ENCODE measurements around the gene LAMA2. TPM values are rescaled to one million over a fixed set of nuclear protein-coding genes. Genes with fewer than 3 reads are reported as not detected.

The LAMA2 gene
- total RNA-seq, 4 donors from 2014 or later: 1.7 to 112 (median 19.6) TPM

DNA sequence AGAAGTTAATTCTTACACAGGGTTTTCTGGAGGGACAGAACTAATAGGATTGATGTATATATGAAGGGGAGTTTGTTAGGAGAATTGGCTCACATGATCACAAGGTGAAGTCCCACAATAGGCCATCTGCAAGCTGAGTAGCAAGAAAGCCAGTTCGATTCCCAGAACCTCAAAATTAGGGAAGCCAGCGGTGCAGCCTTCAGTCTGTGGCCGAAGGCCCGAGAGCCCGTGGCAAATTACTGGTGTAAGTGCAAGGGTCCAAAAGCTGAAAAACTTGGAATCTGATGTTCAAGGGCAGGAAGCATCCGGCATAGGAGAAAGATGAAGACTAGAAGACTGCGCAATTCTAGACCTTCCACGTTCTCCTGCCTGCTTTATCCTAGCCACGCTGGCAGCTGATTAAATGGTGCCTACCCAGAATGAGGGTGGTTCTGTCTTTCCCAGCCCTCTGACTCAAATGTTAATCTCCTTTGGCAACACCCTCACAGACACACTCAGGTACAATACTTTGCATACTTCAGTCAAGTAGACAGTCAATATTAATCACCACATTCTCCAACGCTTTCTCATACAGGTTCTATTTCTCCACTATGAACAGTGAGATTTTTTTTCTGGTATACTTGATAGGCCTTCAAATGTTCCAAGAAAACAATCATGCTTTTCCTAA, 357.0 kb downstream of the LAMA2 start:
- Histone ChIP-seq H3K27me3 (no peaks in the 10 kb centered on the region), H3K9me3 (no peaks in the 10 kb centered on the region), H3K27ac (no peak overlapping the region), H3K4me1 (no peaks in the 10 kb centered on the region), H3K4me3 (no peak overlapping the region), H3K36me3 (no peaks in the 10 kb centered on the region)
- 74 to 87% methylated on average over 10 of the region's 10 CpGs for WGBS, 2 donors
- no peak for DNase-seq
- TF ChIP-seq POLR2A (IDR thresholded peaks at IDR 0.05): no peak
- TF ChIP-seq, protein P1, sequence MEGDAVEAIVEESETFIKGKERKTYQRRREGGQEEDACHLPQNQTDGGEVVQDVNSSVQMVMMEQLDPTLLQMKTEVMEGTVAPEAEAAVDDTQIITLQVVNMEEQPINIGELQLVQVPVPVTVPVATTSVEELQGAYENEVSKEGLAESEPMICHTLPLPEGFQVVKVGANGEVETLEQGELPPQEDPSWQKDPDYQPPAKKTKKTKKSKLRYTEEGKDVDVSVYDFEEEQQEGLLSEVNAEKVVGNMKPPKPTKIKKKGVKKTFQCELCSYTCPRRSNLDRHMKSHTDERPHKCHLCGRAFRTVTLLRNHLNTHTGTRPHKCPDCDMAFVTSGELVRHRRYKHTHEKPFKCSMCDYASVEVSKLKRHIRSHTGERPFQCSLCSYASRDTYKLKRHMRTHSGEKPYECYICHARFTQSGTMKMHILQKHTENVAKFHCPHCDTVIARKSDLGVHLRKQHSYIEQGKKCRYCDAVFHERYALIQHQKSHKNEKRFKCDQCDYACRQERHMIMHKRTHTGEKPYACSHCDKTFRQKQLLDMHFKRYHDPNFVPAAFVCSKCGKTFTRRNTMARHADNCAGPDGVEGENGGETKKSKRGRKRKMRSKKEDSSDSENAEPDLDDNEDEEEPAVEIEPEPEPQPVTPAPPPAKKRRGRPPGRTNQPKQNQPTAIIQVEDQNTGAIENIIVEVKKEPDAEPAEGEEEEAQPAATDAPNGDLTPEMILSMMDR (IDR thresholded peaks at IDR 0.05): no peak
- intact Hi-C loops (cut with DNase I): no loop called here

DNA sequence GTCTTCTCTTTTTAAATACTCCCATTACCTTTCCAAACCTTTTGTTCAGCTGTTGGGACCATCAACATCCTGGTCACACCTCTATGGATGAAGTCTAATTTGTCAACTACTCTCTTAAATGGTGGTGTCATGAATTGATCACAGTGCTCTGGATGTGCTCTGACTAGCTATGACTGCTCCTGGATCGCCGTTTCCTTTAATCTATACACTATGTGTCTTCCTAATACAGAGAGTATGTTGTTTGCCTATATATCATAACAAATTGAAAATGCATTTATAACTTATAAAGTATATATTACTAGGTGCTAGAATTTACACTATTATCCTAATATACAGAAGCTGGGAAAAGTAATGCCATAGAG, 357.5 kb downstream of the LAMA2 start:
- H3K9me3 ChIP-seq: no peaks in the 10 kb centered on the region
- DNase-seq: no peak
- H3K36me3 ChIP-seq: no peaks in the 10 kb centered on the region
- no peak overlapping the region for H3K4me3 ChIP-seq
- no peaks in the 10 kb centered on the region for H3K27me3 ChIP-seq
- intact Hi-C loops (cut with DNase I): no loop called here
- TF ChIP-seq, protein P1 (IDR thresholded peaks at IDR 0.05): no peak
- no peak for TF ChIP-seq POLR2A (IDR thresholded peaks at IDR 0.05)
- H3K4me1 ChIP-seq: no peaks in the 10 kb centered on the region
- no peak overlapping the region for H3K27ac ChIP-seq
- 53 to 81% methylated on average over 2 of the region's 2 CpGs for WGBS, 2 donors

DNA sequence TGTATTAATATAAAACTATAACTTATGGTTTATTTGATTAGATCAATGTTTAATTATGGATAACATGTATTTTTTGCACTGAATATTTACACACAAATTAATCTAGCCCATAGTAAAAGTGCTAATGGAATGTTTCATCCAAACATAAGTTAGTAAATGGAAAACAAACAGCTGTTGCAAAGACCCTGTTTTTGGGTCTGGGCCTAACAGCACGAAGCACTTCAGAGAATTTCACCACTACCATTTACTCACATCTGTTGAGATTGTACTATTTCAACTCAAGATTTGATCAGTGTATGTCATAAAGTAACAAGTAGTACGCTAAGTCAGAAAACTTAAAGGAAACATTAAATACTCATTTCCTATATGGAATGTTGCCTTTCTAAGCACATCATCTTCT, 359.6 kb downstream of the LAMA2 start:
- Histone ChIP-seq H3K27ac (no peak overlapping the region), H3K4me3 (no peak overlapping the region), H3K27me3 (no peaks in the 10 kb centered on the region), H3K36me3 (no peaks in the 10 kb centered on the region), H3K9me3 (no peaks in the 10 kb centered on the region), H3K4me1 (no peaks in the 10 kb centered on the region)
- intact Hi-C loops (cut with DNase I): no loop called here
- WGBS, 2 donors: 71 to 78% methylated on average over 2 of the region's 2 CpGs
- no peak for DNase-seq
- no peak for TF ChIP-seq POLR2A (IDR thresholded peaks at IDR 0.05)
- TF ChIP-seq, protein P1 (IDR thresholded peaks at IDR 0.05): no peak

DNA sequence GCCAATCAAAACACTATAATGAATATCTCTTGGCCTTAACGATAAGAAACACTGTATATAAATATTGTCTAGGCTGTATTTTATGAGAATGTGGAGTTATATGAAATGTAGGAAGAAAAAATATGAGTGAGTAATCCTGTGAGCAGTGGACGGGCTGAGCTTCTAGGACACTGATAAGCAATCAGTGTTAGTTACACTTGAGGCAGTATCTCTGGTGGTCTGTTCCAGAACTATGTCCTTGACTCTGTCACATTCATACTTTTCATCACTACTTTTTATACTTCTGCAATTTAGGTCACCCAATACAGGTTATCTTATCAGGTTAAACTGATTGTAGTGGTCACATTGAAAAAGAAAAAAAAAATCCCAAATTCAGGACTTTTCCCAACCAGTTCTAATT, 360.4 kb downstream of the LAMA2 start:
- no peak overlapping the region for H3K27ac ChIP-seq
- H3K4me3 ChIP-seq: no peak overlapping the region
- H3K4me1 ChIP-seq: no peaks in the 10 kb centered on the region
- WGBS, 2 donors: 75 to 85% methylated on average over 2 of the region's 2 CpGs
- no peaks in the 10 kb centered on the region for H3K27me3 ChIP-seq
- no peak for TF ChIP-seq POLR2A (IDR thresholded peaks at IDR 0.05)
- TF ChIP-seq, protein P1 (IDR thresholded peaks at IDR 0.05): no peak
- H3K9me3 ChIP-seq: no peaks in the 10 kb centered on the region
- H3K36me3 ChIP-seq: no peaks in the 10 kb centered on the region
- intact Hi-C loops (cut with DNase I): no loop called here
- no peak for DNase-seq

DNA sequence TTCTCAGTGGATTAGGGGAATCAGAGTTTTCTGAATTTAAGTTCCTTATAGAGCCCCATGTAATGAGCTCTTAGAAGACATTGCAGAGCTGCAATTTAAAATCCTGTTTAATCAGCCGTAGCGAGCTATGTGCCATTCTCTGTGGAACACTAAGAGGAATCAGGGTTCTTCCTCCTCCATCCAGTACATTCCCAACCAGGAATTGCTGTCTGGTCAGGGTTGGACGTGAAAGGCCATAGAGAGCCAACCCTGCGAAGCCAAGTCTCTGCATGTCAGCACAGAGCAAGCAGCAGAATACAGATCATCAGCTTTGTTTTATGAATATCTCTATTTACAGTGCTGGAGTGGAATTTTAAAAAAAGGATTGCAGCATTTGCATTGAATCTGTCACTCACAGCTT, 366.0 kb downstream of the LAMA2 start:
- Histone ChIP-seq H3K36me3 (no peaks in the 10 kb centered on the region), H3K4me1 (peaks cover 0 to 3% (median 0%) of the 10 kb centered on the region in 3 donors), H3K4me3 (no peak overlapping the region), H3K9me3 (no peaks in the 10 kb centered on the region), H3K27me3 (no peaks in the 10 kb centered on the region), H3K27ac (no peak overlapping the region)
- DNase-seq: no peak
- TF ChIP-seq, protein P1 (IDR thresholded peaks at IDR 0.05): no peak
- no peak for TF ChIP-seq POLR2A (IDR thresholded peaks at IDR 0.05)
- 39 to 87% methylated on average over 2 to 4 of the region's 4 CpGs for WGBS, 2 donors
- intact Hi-C loops (cut with DNase I): no loop called here
